Measurements from ENCODE around the gene DPP10. TPM values are rescaled to one million over a fixed set of nuclear protein-coding genes. Genes with fewer than 3 reads are reported as not detected.

DPP10 gene
- total and polyA plus RNA-seq, 10 of the 15 experiments (the other 5 are each of a cell fraction or from before 2014, with no cell fraction given), result not detected

GRCh38 chr2:114609801-114610200, 167.4 kb downstream of the DPP10 start:
- H3K4me2 ChIP-seq (ENCODE audit: control insufficient read depth, insufficient read depth), result no peak overlapping the region
- RAD21 ChIA-PET (ENCODE audit: unreplicated experiment), result no interaction called here
- H3K79me2 ChIP-seq (ENCODE audit: control insufficient read depth, insufficient read depth, low read length), result no peaks in the 10 kb centered on the region
- SMC1A ChIA-PET (ENCODE audit: uncharacterized antibody, unreplicated experiment), result interaction anchor here (0.7 kb wide), 1 partner anchor 491 kb away, joined by 3 read pairs; no protein-coding TSS in a partner anchor
- WGBS (ENCODE audit: insufficient coverage, insufficient replicate concordance, low lambda C conversion rate, missing lambda C conversion rate), result 15% methylated on average over 8 of the region's 8 CpGs
- POLR2A ChIA-PET, result no interaction called here
- H3K9me3 ChIP-seq (replicated peaks; ENCODE audit: control insufficient read depth, insufficient read depth, low read length), result no peaks in the 10 kb centered on the region
- H3K4me3 ChIP-seq, result no peak overlapping the region
- no peak overlapping the region for H2AFZ ChIP-seq (ENCODE audit: control insufficient read depth, low read depth, low read length)
- no peak overlapping the region for H3K27ac ChIP-seq (ENCODE audit: control insufficient read depth, insufficient read depth)
- no TSS peak for BruUV-seq (replicated peaks)
- no peak overlapping the region for H3K9ac ChIP-seq (ENCODE audit: control insufficient read depth, insufficient read depth, low read length)
- H3K36me3 ChIP-seq (ENCODE audit: control insufficient read depth in 2 of 2, insufficient read depth in 2 of 2, low read length in 1 of 2), result no peaks in the 10 kb centered on the region
- in situ Hi-C loops (cut with MboI), result no loop called here
- CTCF ChIA-PET, result no interaction called here
- FAIRE-seq, result no peak
- intact Hi-C loops (cut with micrococcal nuclease; ENCODE audit: unreplicated experiment), result no loop called here
- H3K27me3 ChIP-seq (replicated peaks in 1 of 2; ENCODE audit: control insufficient read depth in 2 of 2, insufficient read depth in 2 of 2, low read length in 1 of 2), result no peaks in the 10 kb centered on the region
- no peak for ATAC-seq
- H3K4me1 ChIP-seq (ENCODE audit: control insufficient read depth, insufficient read depth, low read length), result no peaks in the 10 kb centered on the region
- no peak for DNase-seq (ENCODE audit: low read depth, low spot score)
- H4K20me1 ChIP-seq (ENCODE audit: control insufficient read depth, insufficient read depth), result no peaks in the 10 kb centered on the region
- TF ChIP-seq ESRRA (IDR thresholded peaks at IDR 0.05; ENCODE audit: low read length), result no peak
- TF ChIP-seq TAF1 (IDR thresholded peaks at IDR 0.05; ENCODE audit: borderline replicate concordance, low read depth, low read length), result no peak
- no peak for TF ChIP-seq GATAD2B (conservative IDR thresholded peaks at IDR 0.05; ENCODE audit: low read depth)
- TF ChIP-seq CBFB (IDR thresholded peaks at IDR 0.05; ENCODE audit: low read depth), result no peak
- no peak for TF ChIP-seq CTCF (IDR thresholded peaks at IDR 0.05 in 2 of 3, conservative IDR thresholded peaks at IDR 0.05 in 1 of 3; ENCODE audit: control insufficient read depth in 2 of 3, extremely low read depth in 1 of 3, insufficient read depth in 1 of 3, low read depth in 3 of 3, low read length in 3 of 3)
- no peak for TF ChIP-seq PRDM15 (CRISPR knock-in tag; IDR thresholded peaks at IDR 0.05)
- TF ChIP-seq HDAC2 (IDR thresholded peaks at IDR 0.05), result no peak
- TF ChIP-seq, protein P1, sequence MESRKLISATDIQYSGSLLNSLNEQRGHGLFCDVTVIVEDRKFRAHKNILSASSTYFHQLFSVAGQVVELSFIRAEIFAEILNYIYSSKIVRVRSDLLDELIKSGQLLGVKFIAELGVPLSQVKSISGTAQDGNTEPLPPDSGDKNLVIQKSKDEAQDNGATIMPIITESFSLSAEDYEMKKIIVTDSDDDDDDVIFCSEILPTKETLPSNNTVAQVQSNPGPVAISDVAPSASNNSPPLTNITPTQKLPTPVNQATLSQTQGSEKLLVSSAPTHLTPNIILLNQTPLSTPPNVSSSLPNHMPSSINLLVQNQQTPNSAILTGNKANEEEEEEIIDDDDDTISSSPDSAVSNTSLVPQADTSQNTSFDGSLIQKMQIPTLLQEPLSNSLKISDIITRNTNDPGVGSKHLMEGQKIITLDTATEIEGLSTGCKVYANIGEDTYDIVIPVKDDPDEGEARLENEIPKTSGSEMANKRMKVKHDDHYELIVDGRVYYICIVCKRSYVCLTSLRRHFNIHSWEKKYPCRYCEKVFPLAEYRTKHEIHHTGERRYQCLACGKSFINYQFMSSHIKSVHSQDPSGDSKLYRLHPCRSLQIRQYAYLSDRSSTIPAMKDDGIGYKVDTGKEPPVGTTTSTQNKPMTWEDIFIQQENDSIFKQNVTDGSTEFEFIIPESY (IDR thresholded peaks at IDR 0.05), result no peak
- no peak for TF ChIP-seq KLF5 (IDR thresholded peaks at IDR 0.05; ENCODE audit: partially characterized antibody)
- no peak for TF ChIP-seq SUZ12 (IDR thresholded peaks at IDR 0.05; ENCODE audit: unreplicated experiment)
- no peak for TF ChIP-seq TCF12 (IDR thresholded peaks at IDR 0.05; ENCODE audit: low read depth, low read length)
- no peak for TF ChIP-seq HDAC6 (IDR thresholded peaks at IDR 0.05; ENCODE audit: unreplicated experiment)
- no peak for TF ChIP-seq IKZF2 (IDR thresholded peaks at IDR 0.05)
- no peak for TF ChIP-seq ZNF207 (IDR thresholded peaks at IDR 0.05; ENCODE audit: borderline replicate concordance)
- TF ChIP-seq SIX5 (IDR thresholded peaks at IDR 0.05; ENCODE audit: low read depth, low read length, severe bottlenecking), result no peak
- TF ChIP-seq CBX5 (IDR thresholded peaks at IDR 0.05; ENCODE audit: low read depth), result no peak

Data from GM12878 (cell line).